ENCODE measurements around the gene LMOD1.
"Not testable (repeated sequence)": the region's sequence is repeated elsewhere in the genome, so short reads cannot be mapped to it uniquely, and the experiment has no call there.

The LMOD1 gene

GRCh38 chr1:201890806-201891450 is 55.4 kb downstream of the LMOD1 start:
- no peak for DNase-seq

GRCh38 chr1:201890223-201890622 is 56.1 kb downstream of the LMOD1 start:
- no peak for DNase-seq

GRCh38 chr1:201889090-201889968 is 57.0 kb downstream of the LMOD1 start:
- no peak for DNase-seq

GRCh38 chr1:201888282-201889089 is 57.9 kb downstream of the LMOD1 start, which contains the start of gene SHISA4:
Gene SHISA4, plus strand, starts transcription at chr1:201888898. Its CDS starts 97 bp downstream, at chr1:201888995.
- DNase-seq = peak; percentile 16

- no peak for DNase-seq
Measured at GRCh38 chr1:201887116-201887866, 59.1 kb downstream of the LMOD1 start.

GRCh38 chr1:201886103-201886885 is 60.1 kb downstream of the LMOD1 start:
- no peak for DNase-seq

- DNase-seq = no peak
Measured at GRCh38 chr1:201885531-201886075, 60.7 kb downstream of the LMOD1 start.

- no peak for DNase-seq
Measured at GRCh38 chr1:201884425-201884824, 61.9 kb downstream of the LMOD1 start.

GRCh38 chr1:201883786-201884185 is 62.6 kb downstream of the LMOD1 start:
- DNase-seq = no peak

- DNase-seq = no peak
Measured at GRCh38 chr1:201883266-201883665, 63.1 kb downstream of the LMOD1 start.

- no peak for DNase-seq
Measured at GRCh38 chr1:201882665-201883132, 63.6 kb downstream of the LMOD1 start.

GRCh38 chr1:201881617-201882016 is 64.7 kb downstream of the LMOD1 start:
- DNase-seq = no peak

- no peak for DNase-seq
Measured at GRCh38 chr1:201880928-201881571, 65.3 kb downstream of the LMOD1 start.

- no peak for DNase-seq
Measured at GRCh38 chr1:201877877-201878401, 68.4 kb downstream of the LMOD1 start.

- no peak for DNase-seq
Measured at GRCh38 chr1:201876148-201876818, 70.1 kb downstream of the LMOD1 start.

- DNase-seq = no peak
Measured at GRCh38 chr1:201874672-201875071, 71.7 kb downstream of the LMOD1 start.

- no peak for DNase-seq
Measured at GRCh38 chr1:201870397-201870796, 76.0 kb downstream of the LMOD1 start.

GRCh38 chr1:201861448-201861847 is 84.9 kb downstream of the LMOD1 start:
- no peak for DNase-seq

GRCh38 chr1:201859424-201859823 is 86.9 kb downstream of the LMOD1 start:
- no peak for DNase-seq

- DNase-seq = not testable (repeated sequence)
Measured at GRCh38 chr1:201856722-201857121, 89.6 kb downstream of the LMOD1 start.

Data from activated naive CD4-positive, alpha-beta T cell treated with Interleukin-2 at 50 U/mL for 16 hours (primary cell).